Embryonic facial prominence (tissue), 1 donor: Measurements from ENCODE around the gene SPATA13.

Experiments used
- DNase-seq: peaks from one replicate; pipeline ENCODE4 v3.0.0-alpha.2; 2016; ENCODE audit errors: extremely low spot score

The SPATA13 gene

DNA sequence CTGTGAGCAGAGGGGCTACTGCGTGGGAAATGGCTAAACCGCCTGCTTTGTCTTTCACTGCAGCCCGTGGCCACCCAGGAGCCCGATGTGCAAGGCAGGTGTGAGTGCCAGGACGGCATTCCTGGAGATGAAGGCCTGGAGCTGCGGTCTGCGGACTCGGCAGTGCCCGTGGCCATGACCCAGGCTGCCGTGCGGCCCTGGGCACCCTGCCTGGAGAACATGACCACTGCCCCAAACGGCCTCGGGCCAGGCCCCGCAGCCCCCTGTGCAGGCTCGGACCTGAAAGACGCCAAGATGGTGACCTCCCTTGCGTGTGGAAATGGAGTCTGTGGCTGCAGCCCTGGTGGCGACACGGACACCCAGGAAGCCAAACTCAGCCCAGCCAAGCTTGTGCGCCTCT is 62.2 kb downstream of the SPATA13 start:
- no peak for DNase-seq

DNA sequence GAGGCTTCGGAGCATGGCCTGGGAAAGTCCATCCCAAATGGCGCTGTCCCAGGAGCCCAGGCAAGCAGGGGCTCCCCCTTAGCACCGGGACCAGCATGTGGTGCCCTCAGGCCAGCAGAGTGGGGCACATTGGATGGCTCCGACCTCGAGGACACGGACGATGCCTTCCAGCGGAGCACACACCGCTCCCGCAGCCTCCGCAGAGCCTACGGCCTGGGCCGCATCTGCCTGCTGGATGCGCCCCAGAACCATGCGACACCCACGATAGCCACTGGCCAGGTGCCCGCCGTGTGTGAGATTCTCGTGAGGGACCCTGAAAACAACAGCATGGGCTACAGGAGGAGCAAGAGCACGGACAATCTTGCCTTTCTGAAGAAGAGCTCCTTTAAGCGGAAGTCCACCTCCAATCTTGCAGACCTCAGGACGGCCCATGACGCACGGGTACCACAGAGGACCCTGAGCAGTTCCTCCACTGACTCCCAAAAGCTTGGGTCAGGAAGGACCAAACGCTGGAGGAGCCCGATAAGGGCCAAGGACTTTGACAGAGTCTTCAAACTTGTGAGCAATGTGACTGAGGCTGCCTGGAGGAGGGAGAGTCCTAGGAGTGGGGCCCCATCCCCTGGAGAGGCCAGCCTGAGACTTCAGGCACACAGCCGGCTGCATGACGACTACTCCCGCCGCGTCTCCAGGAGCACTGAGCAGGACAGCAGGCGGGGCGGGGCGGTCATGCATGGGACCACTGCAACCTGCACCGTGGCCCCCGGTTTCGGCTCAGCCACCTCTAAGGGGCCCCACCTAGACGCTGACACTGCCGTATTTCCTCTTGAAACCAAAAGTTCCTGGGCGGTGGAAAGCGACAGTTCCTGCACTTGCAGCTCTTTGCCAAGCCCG is 63.1 kb downstream of the SPATA13 start:
- DNase-seq = no peak

DNA sequence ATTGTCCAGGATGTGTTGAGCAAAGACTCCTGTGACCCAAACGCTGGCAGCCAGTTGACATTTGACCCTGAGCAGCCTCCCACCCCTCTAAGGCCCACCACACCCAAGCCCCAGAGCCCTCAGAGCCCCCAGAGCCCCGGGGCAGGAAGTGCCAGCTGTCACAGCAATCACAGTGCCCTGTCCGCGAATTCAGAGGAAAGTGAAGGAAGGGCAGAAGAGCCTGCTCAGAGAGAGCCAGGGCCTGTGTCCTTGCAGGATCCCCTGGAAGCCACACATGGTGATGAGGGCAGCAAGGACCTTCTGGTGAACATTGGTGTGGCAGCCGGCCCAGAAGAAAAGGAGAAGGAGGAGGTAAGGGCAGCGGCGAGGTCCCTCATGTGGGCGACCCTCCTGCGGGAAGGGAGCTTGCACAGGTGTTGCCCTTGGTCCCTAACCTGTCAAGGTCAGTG is 63.7 kb downstream of the SPATA13 start:
- no peak for DNase-seq

DNA sequence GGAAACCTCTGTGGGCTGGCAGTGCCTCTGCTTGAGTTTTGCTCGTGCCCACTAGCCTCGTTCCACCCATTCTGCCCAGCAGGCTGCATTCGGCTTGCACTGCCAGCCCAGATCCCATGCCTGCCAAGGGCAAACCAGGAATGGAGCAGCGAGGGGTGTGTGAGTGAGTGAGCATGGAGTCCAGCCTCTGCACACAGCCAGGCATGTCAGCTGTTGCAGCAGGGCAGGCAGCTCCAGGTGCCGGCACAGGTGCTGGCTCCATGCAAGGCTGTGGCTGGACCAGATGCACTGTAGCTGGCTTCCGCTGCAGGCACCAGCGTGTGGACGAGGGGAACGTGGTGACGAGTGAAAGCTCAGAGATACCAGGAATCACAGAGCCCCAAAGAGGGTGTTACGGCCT is 64.5 kb downstream of the SPATA13 start:
- DNase-seq = no peak

DNA sequence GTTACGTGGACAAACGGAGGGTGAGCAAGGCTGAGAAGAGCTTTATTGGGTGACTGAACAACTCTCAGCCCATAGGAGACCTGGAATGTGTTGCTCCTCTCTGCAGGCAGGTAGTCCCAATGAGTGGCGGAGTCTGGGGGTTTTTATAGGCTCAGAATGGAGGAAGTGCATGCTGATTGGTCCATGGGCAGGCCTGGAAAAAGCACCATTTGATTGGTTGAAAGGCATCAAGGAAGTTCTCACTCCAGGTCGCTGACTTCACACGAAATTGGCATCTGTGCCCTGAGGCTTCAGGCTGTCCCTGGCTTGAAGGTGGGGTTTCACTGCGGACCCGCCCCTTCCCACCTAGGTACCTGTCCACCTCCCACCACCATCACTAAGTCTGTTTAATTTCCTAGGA is 65.4 kb downstream of the SPATA13 start:
- no peak for DNase-seq

DNA sequence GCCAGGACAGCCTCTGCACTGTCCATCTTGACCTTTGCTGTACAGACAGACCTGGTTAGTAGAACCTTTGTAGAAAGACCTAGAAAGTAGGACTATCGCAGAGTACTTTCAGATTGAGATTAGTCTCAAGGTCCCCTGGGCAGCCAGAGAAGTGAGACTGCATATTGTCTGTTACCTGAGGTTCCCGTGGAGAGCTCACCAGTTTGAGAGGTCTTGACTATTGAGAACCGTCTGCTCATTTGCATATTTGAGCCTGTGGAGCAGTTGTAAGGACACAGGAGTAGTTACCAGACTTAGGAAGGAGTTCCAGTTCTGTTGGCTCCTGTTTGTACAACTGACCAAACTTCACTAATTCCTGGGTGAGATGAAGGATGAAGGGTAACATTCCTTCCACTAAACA is 66.2 kb downstream of the SPATA13 start:
- DNase-seq = no peak

DNA sequence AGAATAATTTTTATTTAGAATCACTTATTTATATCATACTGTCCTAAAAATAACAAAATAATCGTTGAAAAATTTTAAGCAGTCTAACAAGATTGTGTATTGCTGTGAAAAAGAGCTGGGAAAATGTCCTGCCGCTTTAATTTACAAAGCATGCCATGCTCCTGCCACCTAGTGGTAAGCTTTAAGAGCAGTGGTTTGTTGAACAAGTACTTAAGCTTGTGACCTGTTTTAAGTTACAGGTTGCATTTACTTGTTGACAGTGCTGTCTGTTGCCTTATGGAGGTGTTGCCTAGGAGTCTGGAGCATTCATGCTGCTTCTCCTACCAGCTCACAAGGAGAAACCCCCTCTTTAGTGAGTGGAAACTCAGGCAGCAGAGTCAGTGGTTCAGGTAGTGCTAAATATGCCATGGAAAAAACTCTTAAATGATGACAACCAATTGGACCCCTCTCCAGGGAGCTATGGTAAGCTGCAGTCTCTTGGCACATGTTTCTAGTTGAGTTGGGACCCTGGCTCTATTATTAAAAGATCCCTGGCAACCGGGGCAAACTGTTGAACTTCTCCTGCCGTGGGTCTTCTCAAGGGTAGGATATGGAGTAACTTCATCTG is 68.4 kb downstream of the SPATA13 start:
- peak; percentile 54 for DNase-seq

DNA sequence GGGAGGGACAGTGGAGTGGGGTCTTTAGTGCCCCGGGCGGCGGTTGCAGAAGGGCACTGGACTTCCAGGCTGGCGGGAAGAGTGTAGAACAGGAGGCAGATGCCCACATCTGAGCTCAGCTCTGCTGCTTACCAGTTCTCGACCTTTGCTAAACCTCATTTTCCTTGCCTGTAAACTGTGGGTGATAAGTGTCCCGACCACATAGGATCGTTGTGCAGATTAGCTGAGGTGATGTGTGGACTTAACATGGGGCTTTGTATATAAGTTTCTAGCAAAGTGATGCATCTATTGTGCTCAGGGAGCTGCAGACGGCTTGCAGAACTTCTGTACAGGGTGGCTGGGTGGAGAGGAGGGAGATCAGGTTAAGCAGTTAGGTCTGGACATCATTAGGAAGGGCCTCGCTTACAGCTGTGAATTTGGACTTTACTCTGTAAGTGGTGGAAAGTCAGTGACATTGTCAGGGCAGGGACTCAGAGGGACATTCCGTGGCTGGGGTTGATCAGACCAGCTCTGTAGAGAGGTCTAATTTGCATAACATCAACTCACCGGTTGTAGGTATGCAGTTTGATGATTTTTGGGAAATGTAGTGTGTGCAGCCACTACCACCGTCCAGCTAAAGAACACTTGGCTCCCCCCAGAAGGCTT is 70.0 kb downstream of the SPATA13 start:
- DNase-seq = no peak

DNA sequence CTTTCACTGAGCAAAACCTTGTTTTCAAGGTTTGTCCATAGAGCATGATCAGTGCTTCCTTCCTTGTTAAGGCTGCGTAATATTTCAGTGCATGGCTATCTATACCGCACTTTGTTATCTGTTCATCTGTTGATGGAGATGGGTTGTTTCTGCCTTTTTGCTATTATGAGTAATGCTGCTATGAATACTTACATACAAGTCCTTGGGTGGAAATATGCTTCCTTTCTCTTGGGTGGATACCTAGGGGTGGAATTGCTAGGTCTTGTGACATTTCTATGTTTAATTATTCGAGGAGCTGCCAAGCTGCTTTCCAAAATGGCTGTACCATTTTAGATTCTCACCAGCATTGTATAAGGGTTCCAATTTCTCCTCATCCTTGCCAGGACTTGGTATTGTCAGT is 70.9 kb downstream of the SPATA13 start:
- DNase-seq = no peak

DNA sequence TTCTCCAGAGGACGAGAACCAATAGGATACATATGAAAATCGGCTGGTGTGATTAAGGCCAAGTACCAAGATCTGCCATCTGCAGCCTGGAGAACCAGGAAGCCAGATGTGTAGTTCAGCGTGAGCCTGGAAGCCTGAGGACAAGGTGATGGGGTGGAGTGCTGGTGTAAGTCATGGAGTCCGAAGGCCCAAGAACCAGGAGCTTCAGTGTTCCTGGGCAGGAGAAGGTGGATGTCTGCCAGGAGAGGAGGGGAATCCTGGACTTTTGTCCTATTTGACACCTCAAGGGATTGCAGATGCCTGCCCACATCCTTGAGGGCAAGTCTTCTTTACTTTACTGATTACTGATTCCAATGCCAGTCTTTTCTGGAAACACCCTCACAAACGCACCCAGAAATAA is 71.5 kb downstream of the SPATA13 start:
- DNase-seq = no peak

DNA sequence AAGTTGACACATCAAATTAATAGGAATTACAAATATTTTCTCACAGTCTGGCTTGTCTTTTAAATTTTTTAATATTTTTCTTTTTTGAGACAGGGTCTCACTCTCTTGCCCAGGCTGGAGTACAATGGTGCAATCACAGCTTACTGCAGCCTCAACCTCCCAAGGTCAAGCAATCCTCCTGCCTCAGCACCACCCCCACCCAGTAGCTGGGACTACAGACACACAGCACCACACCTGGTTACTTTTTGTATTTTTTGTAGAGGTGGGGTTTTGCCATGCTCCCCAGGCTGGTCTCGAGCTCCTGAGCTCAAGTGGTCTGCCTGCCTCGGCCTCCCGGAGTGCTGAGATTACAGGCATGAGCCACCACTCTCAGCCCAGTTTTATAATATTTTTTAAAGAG is 72.0 kb downstream of the SPATA13 start:
- no peak for DNase-seq

DNA sequence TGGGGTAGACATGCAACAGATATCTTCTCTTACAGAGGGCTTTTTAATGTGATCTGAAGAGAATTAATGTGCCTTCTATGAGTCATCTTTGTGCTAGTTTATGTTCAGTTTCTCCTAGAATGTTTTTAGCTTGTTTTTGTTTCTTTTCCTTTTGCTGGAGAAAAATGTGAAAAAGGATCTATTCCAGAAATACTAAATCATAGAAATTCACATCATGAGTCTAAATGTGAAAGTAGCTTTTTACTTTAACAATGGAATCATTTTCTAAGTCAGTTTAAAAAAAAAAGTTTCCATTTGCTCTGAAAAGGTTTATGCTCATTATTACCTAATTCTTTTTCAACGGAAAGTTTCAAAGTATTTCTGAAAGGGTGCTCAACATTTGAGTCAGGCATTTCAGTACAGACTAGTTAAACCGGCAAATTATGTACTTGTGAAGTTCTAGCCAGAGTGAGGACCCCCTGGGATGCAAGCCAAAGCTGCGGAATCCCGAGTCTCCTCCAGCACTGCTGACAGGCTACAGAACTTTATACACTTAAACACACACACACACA is 72.9 kb downstream of the SPATA13 start:
- peak; percentile 59 for DNase-seq

DNA sequence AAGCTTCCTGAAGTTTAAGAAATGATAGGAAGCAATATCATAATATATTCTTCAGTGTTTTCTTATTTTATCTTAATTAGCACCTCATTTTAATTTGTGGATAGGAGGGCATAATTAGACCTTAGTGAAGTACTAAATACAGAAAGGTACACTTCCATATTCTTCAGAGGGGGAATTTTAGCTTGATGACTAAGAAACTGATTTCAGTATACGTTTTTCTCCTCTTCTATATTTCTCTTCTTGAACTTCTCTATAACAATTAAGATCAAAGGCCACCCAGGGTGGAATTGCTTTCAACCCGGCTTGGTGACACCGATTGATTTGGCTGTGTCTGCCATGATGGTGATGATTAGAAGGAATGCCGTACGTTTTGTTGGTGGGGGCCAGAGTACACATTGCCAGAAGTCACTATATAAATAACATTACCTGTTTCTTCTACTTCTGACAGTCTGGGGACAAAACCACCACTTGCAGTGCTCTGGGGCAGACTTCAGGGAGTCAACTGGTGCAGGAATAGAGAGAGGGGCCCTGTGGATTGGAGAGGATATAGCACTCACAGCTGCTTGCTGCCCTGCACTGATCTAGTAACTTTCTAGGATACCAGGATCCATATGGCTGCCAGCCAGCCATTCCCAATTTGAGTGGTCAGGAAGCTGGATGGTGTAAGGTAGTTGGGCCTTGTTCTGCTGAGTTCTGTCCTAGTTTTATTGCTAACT is 73.8 kb downstream of the SPATA13 start:
- DNase-seq = no peak

DNA sequence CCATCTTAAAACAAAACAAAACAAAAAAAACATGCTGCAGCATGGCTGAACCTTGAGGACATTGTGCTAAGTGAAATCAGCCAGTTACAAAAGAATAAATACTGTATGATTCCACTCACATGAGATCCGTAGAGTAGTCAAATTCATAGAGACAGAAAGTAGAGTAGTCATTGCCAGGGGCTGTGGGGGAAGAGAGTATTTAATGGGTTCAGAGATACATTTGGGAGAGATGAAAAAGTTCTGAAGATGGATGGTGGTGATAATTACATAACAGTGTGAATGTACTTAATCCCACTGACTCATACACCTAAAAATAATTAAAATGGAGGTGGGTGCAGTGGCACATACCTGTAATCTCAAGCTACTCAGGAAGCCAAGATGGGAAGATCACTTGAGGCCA is 76.8 kb downstream of the SPATA13 start:
- DNase-seq = no peak

DNA sequence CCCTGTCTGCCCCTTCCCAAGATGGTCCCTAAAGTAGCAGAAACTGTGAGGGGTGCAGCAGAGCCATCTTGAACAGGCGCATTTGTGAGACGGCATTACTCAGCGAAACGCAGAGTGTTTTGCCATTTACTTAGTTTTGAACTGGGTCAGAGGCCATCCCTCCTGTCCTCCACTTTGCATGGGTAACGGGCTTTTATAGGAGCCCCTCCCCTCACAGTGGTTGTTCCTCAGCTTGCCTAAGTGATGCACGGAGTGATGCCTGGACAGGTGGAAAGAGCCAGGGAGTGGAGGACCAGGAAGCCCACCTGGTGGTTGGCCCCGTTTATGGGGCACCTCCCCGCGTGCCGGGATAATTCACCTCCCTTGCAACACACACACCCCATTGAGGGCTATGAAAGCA is 80.8 kb downstream of the SPATA13 start:
- no peak for DNase-seq

DNA sequence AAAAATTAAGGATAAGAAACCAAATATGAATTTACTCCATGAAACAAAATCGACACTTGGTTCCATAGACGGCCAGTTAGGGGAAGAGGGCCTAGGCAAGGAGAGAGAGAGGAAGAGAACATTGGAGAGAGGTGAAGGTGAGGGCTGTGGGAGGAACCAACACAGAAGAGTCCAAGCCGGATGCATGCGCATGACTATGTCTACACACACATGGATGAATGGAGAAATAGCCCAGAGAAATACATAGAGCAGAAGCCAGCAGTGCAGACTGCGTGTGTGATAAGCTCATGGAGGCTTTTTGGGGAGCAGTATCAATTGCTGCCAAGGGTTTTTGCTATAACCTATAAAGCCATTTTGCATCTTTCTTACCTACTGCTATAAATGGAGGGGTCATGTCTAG is 81.6 kb downstream of the SPATA13 start:
- no peak for DNase-seq

DNA sequence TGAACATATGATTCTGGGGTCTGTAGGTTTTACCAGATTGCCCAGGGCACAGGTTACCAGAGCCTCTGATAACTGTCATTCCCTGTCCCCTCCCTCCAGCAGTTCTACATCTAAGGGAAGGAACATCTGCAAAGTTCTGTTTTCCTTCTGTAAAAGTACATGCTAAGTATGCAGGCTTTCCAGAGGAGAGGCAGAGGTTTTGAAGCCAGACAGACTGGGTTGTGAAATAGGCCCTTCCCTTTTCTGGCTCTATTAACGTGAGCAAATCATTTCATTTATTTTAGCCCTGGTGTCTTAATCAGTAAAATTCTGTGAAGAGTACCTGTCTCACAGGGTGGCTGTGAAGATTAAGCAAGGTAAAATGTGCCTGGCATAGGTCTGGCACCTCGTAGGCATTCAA is 82.8 kb downstream of the SPATA13 start:
- no peak for DNase-seq

DNA sequence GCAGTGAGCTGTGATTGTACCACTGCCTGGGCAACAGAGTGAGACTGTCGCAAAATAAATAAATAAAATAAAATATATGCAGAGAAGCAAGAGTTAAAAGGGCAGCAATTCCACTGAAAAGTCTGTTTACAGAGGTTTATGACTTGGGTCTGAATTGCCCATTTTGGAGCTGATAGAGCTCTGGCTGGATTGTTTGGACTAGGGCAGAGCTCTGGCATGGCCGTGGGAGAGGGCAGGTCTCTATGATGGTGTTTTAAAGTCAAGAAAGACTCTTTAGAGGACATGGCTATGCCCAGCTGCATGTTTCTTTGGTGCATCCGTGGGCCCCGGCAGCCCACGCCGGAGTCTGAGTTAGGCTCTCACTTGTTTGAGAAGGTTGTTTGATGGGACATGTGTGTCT is 84.3 kb downstream of the SPATA13 start:
- no peak for DNase-seq

DNA sequence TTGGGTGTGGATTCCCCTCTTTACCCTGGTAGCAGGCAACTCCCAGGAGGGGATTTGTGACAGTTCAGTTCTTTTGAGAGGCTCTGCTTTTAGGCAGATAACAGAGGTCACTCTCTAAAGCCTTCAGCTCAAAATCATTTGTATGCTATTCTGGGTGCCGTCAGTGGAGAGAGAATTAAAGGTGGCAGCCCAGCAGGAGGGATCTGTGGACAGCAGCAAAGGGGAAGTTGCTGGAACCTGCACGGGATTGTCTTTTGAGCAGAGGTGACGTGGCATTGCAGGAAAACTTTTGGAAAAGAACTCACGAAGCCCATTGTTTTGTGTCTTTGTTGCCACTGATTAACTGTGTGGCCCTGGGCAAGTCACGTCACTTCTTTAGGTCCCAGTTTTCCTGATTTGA is 86.5 kb downstream of the SPATA13 start:
- DNase-seq = no peak

DNA sequence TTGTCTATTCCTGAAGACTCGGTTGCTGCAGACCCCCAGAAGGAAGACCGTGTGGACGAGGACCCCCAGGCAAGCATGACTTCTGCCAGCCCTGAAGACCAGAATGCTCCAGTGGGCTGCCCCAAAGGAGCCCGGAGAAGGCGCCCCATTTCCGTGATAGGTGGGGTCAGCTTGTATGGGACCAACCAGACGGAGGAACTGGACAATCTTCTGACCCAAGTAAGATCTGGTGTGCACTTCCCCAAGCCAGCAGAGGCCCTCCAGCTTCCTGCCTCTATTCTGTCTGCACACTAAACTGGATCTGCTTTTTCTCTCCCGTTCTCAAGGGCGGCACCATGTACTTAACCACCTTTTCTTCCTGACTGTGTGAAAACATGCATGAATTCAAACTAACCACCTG is 89.1 kb downstream of the SPATA13 start:
- DNase-seq = no peak

DNA sequence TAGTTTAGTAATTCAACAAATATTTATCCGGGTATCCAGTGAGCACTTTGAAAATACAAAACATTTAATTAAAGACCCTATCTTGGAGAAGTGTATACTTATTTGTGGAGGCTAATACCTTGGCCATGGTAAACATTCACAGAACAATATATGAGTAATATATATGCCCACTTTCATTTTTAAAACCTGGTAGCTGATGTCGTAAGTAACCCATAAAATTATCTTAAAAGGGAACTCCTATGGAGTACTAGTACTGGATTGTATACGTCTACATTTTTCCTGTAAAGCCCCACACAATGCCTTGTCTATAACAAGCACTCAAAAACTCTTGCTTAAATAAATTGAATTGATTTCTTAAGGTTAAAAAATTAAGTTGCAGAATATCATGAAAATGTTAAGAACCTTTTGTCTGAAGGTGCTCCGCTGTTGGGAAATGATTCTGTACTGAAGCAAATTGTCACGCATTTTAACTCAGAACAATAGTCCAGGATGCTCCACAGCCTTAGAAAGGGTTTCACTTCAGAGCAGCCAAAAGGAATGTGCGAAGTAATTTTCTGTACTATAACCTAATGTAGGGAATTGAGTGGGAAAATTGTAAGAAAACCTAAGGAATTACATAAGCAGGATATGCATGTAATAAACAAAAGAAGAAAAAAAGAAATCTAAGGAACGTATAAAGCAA is 90.0 kb downstream of the SPATA13 start:
- no peak for DNase-seq
